Caki2 (cell line): Measurements from ENCODE around the gene SLC10A3. TPM values are rescaled to one million over a fixed set of nuclear protein-coding genes. Genes with fewer than 3 reads are reported as not detected.

Source experiments
- DNase-seq: peaks from one replicate; pipeline ENCODE4 v3.0.0-alpha.2; 2015; ENCODE audit warnings: low read depth
- in situ Hi-C: cut with HindIII; loops from 2 replicates; pipeline ENCODE4 v1.10.0; 2016; ENCODE audit warnings: low sequenced_read_pairs, low pct_unique_long_range_greater_than_20kb, mixed read lengths
- total RNA-seq: library from RNA; depleted of rRNA; stranded (reverse); fragments of >200 nt; shearing (Covaris generic); gene quantifications from 2 replicates; pipeline ENCODE4 v1.2.3, GENCODE V29; 2014; ENCODE audit warnings: low replicate concordance

Gene SLC10A3
- total RNA-seq, 1 experiment from 2014 or later: 21.5 TPM

- in situ Hi-C loops: no loop called here
- DNase-seq: peak; percentile 69
These were observed 3.8 kb downstream of the SLC10A3 start, which contains the start of gene UBL4A for GRCh38 chrX:154486396-154487207. TSS of gene UBL4A (minus strand) at chrX:154486615. CDS start at chrX:154486584, 31 bp downstream.

DNA sequence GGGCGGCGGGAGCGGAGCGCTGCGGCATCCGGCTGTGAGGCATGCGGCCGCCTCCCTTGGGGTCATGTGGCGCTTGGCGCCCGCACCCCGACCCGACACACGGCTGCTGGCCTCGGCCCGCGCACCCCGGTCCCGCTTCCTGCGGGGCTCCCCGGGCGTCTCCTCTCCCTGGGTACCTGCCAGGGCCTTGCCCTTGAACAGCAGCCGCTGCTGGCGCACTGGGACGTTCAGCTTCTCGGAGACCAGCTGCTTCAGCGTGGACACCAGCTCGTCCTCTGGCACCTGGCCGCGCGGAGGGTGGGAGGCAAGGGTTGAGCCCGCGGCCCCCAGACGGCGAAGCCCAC, 4.4 kb downstream of the SLC10A3 start:
- no peak for DNase-seq
- in situ Hi-C loops: no loop called here

GRCh38 chrX:154485150-154486051, 5.0 kb downstream of the SLC10A3 start:
- DNase-seq: no peak

GRCh38 chrX:154484255-154485149, 5.9 kb downstream of the SLC10A3 start:
- in situ Hi-C loops: no loop called here
- peak; percentile 36 for DNase-seq

More at GRCh38 chrX:154485150-154486051, 5.0 kb downstream of the SLC10A3 start:
- in situ Hi-C loops: no loop called here

DNA sequence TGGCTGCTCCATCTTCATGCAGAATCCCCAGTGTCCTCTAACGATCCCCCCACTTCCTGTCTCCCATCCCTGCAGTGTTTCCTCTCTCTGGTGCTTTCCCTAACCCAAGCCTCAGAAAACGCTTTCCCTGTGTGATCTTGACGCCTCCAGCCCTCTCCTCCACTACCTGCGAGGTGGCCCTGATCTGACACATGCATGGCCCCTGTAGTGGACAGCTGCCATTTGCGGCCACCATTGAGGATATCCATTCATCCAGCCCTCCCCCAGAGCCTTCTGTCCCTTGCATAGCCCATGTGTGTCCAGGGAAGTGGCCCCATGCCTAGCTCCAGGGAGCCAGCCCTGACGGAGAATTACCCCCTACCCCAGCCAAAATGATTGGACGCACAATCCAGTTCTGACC, 7.1 kb downstream of the SLC10A3 start:
- in situ Hi-C loops: no loop called here
- no peak for DNase-seq

DNA sequence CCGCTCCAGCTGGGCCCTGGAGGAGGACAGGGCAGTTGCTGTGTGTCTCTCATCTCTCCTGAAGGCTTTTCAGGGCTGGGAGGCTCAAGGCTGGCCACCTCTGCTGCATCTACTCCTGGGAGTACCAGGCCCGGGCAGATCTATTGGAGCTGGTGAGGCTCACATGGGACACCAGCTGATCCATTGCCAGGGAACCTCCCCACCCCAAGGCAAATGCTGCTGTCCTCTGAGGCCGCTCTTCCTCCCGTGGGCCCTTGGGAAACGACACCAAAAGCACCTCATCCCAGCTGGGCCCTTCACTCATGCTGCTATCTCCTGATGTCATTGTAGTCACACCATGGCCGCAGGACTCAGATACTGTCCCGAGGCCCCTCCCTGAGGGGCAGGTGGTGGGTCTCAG, 7.6 kb downstream of the SLC10A3 start:
- in situ Hi-C loops: no loop called here
- DNase-seq: no peak

GRCh38 chrX:154481911-154482601, 8.4 kb downstream of the SLC10A3 start:
- in situ Hi-C loops: no loop called here
- no peak for DNase-seq

- DNase-seq: no peak
- in situ Hi-C loops: no loop called here
These were observed 9.2 kb downstream of the SLC10A3 start for GRCh38 chrX:154481195-154481594.

DNA sequence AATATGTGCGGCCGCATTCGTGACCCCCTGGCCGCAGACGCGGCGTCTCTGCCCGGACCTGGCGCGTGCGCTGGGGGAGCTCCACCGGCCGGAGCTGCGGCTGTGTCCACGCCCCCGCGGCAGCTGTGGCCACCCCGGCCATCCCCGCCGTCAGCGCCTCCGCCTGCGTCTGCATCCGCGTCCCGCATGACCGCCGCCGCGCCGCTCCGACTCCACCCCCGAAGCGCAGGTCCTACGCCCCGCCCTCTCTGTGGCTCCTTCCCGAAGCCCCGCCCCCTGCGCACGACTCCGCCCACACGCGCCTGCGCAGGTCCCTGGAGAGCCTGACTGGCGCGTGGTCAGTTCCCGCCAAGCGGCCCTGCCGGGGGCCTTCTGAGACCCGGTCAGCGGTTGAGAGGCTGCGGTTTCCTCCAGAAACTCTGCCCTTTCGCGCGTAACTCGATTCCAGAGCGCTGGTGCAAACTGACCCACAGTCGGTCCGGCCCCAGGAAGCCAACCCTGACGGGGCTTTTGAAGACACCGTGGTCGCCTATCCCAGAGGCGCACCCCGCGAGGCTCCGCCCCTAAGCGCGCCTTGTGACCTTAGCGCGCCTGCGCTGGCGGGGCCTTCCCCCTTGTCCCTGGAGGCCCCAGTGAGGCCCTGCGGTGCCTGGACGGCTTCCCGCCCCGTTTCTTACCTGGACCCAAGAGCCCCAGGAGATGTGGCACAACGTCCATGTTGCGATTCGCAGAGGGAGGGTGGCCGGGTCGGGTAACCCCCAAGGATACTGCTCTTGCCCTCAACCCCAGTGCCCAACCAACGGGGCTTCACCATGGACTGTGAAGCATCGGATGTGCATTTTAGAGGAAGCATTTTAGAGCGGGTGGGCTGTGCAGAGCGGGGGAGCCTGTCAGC, 11.5 kb downstream of the SLC10A3 start, which contains the start of gene LAGE3:
TSS of gene LAGE3 (minus strand) at position 554 of the 895 bp plus-strand sequence. CDS start at position 188, 366 bp downstream.
- in situ Hi-C loops: no loop called here
- DNase-seq: peak; percentile 88

DNA sequence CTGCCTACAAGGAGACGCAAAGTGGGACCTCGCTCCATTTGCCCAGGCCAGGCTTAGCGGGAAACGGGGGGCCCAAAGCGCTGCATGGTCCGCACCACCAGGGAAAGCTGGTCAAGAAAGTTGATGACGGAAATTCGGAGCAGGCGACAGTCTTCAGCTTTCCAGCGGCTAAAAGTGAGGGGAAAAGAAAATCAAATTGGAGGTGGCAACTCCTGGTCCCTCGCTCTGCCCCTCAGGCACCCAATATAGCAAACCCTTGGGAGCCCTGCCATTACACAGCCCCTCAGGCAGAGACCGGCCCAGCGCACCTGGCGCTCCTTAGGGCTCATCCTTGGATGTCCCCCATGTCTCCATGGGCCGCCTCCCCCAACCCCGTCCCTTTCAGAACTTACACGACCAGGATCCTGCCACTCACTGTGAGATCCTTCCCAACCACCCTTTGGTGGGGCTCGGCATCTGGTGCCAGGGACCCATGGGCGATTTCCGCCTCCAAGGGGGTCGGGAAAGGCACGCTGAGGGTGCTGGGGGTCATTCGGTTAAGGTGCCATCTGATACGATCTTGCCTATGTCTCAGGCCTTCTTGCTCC, 12.4 kb downstream of the SLC10A3 start:
- in situ Hi-C loops: no loop called here
- DNase-seq: no peak

- in situ Hi-C loops: no loop called here
- no peak for DNase-seq
These were observed 13.6 kb downstream of the SLC10A3 start for GRCh38 chrX:154476821-154477220.

DNA sequence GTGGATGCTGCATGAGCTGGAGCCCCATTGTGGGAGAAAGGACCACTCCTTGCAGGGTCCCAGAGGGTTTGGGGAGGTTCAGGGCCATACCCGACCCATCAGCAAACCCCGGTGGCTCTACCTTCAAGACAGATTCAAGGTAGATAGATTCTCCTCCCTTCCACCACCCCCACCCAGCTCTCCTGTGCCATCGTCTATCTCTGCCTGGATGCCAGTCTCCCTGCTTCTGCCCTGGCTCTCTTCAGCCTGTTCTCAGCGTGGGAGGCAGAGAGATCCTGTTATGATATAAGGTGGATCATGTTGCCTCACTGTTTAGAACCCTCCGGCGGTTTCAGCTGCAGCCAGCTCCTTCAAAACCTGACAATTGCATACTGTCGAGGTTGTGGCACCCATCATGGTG, 16.7 kb downstream of the SLC10A3 start:
- no peak for DNase-seq
- in situ Hi-C loops: no loop called here

- in situ Hi-C loops: no loop called here
- DNase-seq: no peak
These were observed 17.5 kb downstream of the SLC10A3 start for GRCh38 chrX:154472685-154473632.

DNA sequence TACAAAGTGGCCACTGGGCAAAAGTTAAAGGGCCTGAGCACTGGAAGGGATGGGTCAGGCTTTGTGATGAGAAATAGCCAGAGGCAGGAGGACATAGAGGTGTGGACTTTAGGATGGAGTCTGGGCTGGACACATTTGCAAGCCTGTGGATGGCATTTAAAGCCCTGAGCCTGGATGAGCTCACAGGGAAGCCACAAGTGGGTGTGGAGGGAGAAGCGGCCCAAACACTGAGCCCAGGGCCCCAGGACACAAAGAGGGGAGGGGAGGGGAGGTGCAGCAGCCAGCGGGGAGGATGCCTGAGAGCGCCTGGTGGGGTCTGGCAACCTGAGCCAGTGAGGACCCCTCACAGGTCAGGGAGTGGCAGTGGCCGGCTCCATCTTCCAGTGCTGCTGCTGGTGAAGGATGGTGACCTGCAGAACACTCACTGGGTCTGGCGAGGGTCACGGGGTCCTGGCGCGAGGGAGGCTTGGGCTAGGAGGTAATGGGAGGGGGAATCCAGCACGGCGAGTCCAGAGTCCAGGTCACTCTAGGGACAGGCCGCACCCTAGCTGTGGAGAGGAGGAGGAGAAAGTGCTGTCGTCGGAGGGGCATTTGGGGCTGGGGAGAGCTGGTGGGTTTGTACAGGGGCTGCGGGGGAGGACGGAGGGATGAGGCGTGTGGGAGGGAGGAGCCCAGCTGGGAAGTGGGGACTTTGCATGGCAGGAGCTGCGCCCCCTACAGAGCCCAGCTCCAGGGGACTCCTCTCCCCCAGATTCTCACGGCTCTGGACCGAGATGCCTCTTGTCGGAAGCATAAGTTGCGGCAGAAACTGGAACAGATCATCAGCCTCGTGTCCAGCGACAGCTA, 18.4 kb downstream of the SLC10A3 start:
- DNase-seq: no peak
- in situ Hi-C loops: no loop called here
